Smooth muscle cell (in vitro differentiated cells): ENCODE results near the gene CASZ1. TPM values are rescaled to one million over a fixed set of nuclear protein-coding genes. Genes with fewer than 3 reads are reported as not detected.

ENCODE experiments used
- DNase-seq: peaks from one replicate; lab custom pipeline; 2025; ENCODE audit not compliant: unreplicated experiment; lab: John Stamatoyannopoulos, UW
- H2AFZ ChIP-seq: fragments of 200-600 bp; sonication (generic); 2 replicates; pipeline ENCODE4 v1.6.0; 2016; ENCODE audit warnings: antibody characterized with exemption, low read depth, mild to moderate bottlenecking
- H3F3A ChIP-seq: fragments of 200-600 bp; sonication (generic); 2 replicates; pipeline ENCODE4 v1.6.0; 2017; ENCODE audit warnings: antibody characterized with exemption, low read depth
- H3K27ac ChIP-seq: fragments of 200-600 bp; sonication (generic); 2 replicates; pipeline ENCODE4 v1.5.1; 2016; ENCODE audit warnings: low read depth, mild to moderate bottlenecking
- H3K27me3 ChIP-seq: fragments of 200-600 bp; sonication (generic); 2 replicates; pipeline ENCODE4 v1.6.1; 2016; ENCODE audit warnings: low read depth, mild to moderate bottlenecking
- H3K36me3 ChIP-seq: fragments of 200-600 bp; sonication (generic); 2 replicates; pipeline ENCODE4 v1.5.1; 2016; ENCODE audit warnings: low read depth
- H3K4me1 ChIP-seq: fragments of 200-600 bp; sonication (generic); 2 replicates; pipeline ENCODE4 v1.5.1; 2016; ENCODE audit warnings: low read depth
- H3K4me2 ChIP-seq: fragments of 200-600 bp; sonication (generic); 2 replicates; pipeline ENCODE4 v1.6.0; 2016; ENCODE audit warnings: mild to moderate bottlenecking
- H3K4me3 ChIP-seq: fragments of 200-600 bp; sonication (generic); 2 replicates; pipeline ENCODE4 v1.5.1; 2016; ENCODE audit warnings: mild to moderate bottlenecking
- H3K79me2 ChIP-seq: fragments of 200-600 bp; sonication (generic); 2 replicates; pipeline ENCODE4 v1.6.0; 2016; ENCODE audit warnings: low read depth, mild to moderate bottlenecking
- H3K9ac ChIP-seq: fragments of 200-600 bp; sonication (generic); 2 replicates; pipeline ENCODE4 v1.6.0; 2016; ENCODE audit warnings: low read depth
- H3K9me3 ChIP-seq: fragments of 200-600 bp; sonication (generic); replicated peaks from 2 replicates; pipeline ENCODE4 v1.5.1; 2016; ENCODE audit warnings: low read depth
- H4K20me1 ChIP-seq: fragments of 200-600 bp; sonication (generic); 2 replicates; pipeline ENCODE4 v1.6.0; 2016; ENCODE audit warnings: low read depth
- WGBS: methylation state at CpG from one replicate; pipeline ENCODE4 v1.1.7; 2016; ENCODE audit warnings: low lambda C conversion rate; 5-methylcytosine and 5-hydroxymethylcytosine counted together
- polyA plus RNA-seq: library from polyadenylated mRNA; unstranded; fragments of >200 nt; fragmentation: Nextera tagmentation; extraction: Ambion mirVana; gene quantifications from 2 replicates; pipeline ENCODE4 v1.2.1, GENCODE V29; 2016
- total RNA-seq: library from RNA; depleted of rRNA; stranded (reverse); fragments of >200 nt; gene quantifications from 2 replicates; pipeline ENCODE4 v1.2.3, GENCODE V29; 2014
- TF ChIP-seq, protein P1 (sequence below): fragments of 200-600 bp; sonication (generic); IDR thresholded peaks from 2 replicates; pipeline ENCODE4 v1.5.1; 2017; ENCODE audit warnings: borderline replicate concordance, mild to moderate bottlenecking, antibody characterized with exemption; ENCODE audit not compliant: insufficient read depth, poor library complexity, severe bottlenecking

CASZ1 gene
- total and polyA plus RNA-seq, 2 experiments from 2014 or later, result 0.70 to 1.9 TPM

DNA sequence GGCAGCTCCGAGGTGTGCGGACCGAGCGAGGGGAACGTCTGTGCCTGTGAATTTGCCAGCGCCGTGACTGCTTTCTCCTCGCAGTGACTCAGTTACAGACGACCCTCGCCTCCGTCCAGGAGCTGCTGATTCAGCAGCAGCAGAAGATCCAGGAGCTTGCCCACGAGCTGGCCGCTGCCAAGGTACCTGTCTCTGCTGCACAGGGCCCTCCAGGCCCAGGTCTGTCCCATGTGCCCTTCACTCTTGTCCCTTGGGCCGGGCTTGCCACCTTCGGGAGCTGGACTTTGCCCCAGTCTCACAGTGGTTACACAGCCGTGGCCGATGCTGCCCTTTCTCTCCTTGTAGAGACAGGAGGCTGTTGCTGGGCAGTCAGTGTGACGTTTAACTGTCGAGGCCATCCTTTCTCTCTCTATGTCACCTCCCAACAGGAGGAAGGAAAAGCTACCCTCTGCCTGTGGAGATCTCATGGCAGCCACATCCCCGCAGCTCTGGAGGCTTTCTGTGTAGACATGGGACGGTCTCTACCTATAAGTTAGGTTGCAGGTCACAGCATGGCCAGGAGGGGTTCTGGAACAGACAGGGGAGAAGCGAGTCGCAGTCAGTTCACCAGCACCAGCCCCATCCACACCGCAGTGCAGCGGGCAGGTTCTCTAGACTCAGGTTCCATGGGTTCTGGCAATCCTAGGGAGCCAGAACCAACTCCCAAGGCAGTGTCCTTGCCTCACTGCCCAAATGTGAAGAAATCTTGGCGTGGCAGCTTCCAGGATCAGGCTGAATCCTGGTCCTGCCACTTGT lies 172.0 kb downstream of the CASZ1 start:
- no peak for DNase-seq
- H3K4me1 ChIP-seq, result no peaks in the 10 kb centered on the region
- TF ChIP-seq, protein P1, sequence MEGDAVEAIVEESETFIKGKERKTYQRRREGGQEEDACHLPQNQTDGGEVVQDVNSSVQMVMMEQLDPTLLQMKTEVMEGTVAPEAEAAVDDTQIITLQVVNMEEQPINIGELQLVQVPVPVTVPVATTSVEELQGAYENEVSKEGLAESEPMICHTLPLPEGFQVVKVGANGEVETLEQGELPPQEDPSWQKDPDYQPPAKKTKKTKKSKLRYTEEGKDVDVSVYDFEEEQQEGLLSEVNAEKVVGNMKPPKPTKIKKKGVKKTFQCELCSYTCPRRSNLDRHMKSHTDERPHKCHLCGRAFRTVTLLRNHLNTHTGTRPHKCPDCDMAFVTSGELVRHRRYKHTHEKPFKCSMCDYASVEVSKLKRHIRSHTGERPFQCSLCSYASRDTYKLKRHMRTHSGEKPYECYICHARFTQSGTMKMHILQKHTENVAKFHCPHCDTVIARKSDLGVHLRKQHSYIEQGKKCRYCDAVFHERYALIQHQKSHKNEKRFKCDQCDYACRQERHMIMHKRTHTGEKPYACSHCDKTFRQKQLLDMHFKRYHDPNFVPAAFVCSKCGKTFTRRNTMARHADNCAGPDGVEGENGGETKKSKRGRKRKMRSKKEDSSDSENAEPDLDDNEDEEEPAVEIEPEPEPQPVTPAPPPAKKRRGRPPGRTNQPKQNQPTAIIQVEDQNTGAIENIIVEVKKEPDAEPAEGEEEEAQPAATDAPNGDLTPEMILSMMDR, result no peak
- WGBS, result 97% methylated on average over 26 of the region's 26 CpGs
- H2AFZ ChIP-seq, result no peak overlapping the region
- H3K27me3 ChIP-seq, result no peaks in the 10 kb centered on the region
- no peaks in the 10 kb centered on the region for H3K9me3 ChIP-seq
- no peaks in the 10 kb centered on the region for H3F3A ChIP-seq
- H3K27ac ChIP-seq, result no peak overlapping the region
- H4K20me1 ChIP-seq, result no peaks in the 10 kb centered on the region
- H3K79me2 ChIP-seq, result no peaks in the 10 kb centered on the region
- H3K4me2 ChIP-seq, result no peak overlapping the region
- no peak overlapping the region for H3K4me3 ChIP-seq
- H3K36me3 ChIP-seq, result no peaks in the 10 kb centered on the region
- H3K9ac ChIP-seq, result no peak overlapping the region

DNA sequence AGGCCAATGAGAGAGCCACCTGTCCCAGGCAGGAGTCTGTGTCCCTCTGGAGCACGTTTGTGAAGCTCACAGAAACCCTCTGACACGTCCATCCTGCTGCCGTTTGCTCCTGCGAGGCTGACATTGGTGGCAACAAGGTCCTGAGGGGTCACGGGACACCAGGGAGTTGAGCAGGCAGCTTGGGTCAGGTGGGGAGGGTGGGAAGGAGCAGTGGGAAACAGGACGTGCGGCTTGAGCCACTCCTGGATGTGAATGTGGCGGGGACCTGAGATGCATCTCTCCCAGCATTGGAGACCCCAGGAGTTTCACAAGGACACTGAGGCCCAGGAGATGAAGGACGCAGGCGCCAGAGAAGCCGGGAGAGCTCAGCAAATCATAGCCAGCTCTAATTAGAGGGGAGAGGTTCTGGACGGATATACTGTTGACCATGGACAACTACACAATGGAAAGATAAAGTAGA lies 172.7 kb downstream of the CASZ1 start:
- Histone ChIP-seq H3K4me2 (no peak overlapping the region), H3K79me2 (no peaks in the 10 kb centered on the region), H3K4me1 (no peaks in the 10 kb centered on the region), H3K27ac (no peak overlapping the region), H3K9ac (no peak overlapping the region), H3F3A (no peaks in the 10 kb centered on the region), H2AFZ (no peak overlapping the region), H3K9me3 (no peaks in the 10 kb centered on the region), H4K20me1 (no peaks in the 10 kb centered on the region), H3K4me3 (no peak overlapping the region), H3K36me3 (no peaks in the 10 kb centered on the region), H3K27me3 (no peaks in the 10 kb centered on the region)
- WGBS, result 93% methylated on average over 12 of the region's 12 CpGs
- TF ChIP-seq, protein P1, result no peak
- no peak for DNase-seq

DNA sequence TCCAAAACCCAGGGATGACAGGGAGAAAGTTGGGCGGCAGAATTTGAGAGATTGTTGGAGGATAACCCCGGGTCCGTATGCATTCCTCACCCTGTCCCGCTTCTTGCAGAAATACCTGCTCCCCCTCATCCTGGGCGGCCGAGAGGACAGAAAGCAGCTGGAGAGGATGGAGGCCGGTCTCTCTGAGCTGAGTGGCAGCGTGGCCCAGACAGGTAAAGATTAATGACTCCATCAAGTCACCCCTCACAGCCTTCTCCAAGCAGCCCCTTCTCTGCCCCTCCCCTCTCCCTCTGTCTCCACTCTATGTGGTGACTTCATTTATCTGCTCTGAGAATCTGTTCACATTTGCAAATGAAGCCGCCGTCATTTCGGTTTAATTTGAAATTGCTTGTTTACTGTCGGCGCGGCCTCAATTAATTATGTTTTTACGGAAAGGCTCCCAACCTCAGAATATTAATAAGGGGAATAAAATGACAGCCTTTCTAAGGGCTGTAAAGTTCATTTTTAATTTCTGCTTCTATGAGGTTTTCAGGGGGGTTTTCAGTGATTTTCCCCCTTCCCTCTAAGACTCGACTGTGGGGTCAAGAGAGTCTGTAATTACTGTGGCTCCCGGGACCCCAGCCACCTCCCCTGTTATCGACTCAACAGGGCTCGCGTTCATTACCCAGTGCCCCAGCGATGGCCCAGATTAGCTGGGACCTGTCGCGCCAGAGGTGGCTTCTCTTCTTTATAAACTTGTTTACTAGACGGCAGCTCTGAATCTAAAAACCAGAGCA lies 173.3 kb downstream of the CASZ1 start:
- H3K4me2 ChIP-seq, result no peak overlapping the region
- TF ChIP-seq, protein P1, result no peak
- H4K20me1 ChIP-seq, result no peaks in the 10 kb centered on the region
- H3F3A ChIP-seq, result no peaks in the 10 kb centered on the region
- WGBS, result 95% methylated on average over 24 of the region's 24 CpGs
- no peak overlapping the region for H3K27ac ChIP-seq
- H2AFZ ChIP-seq, result no peak overlapping the region
- DNase-seq, result no peak
- H3K79me2 ChIP-seq, result no peaks in the 10 kb centered on the region
- H3K4me3 ChIP-seq, result no peak overlapping the region
- no peaks in the 10 kb centered on the region for H3K9me3 ChIP-seq
- H3K27me3 ChIP-seq, result no peaks in the 10 kb centered on the region
- no peaks in the 10 kb centered on the region for H3K36me3 ChIP-seq
- no peak overlapping the region for H3K9ac ChIP-seq
- no peaks in the 10 kb centered on the region for H3K4me1 ChIP-seq
